HG03139 (cell line): ENCODE measurements around the gene TIMM8A.

Source experiments
- ATAC-seq: cut with Tn5 transposase; IDR thresholded peaks from one replicate; pipeline ENCODE4 v1.9.1; 2021; ENCODE audit not compliant: unreplicated experiment

TIMM8A gene

GRCh38 chrX:101348452-101349192 is at the start of gene TIMM8A:
TSS of gene TIMM8A (minus strand) at chrX:101348742. CDS start at chrX:101348664, 78 bp downstream.
- peak; percentile 98 for ATAC-seq

GRCh38 chrX:101397779-101398178 is 49.2 kb upstream of the TIMM8A start:
- no peak for ATAC-seq

GRCh38 chrX:101395789-101396188 is 47.2 kb upstream of the TIMM8A start:
- ATAC-seq: no peak

- ATAC-seq: no peak
These were observed 45.8 kb upstream of the TIMM8A start for GRCh38 chrX:101394372-101394771.

GRCh38 chrX:101393530-101394305 is 45.2 kb upstream of the TIMM8A start:
- no peak for ATAC-seq

GRCh38 chrX:101391831-101392230 is 43.3 kb upstream of the TIMM8A start:
- ATAC-seq: no peak

GRCh38 chrX:101390664-101391525 is 42.4 kb upstream of the TIMM8A start, which contains the start of gene RPL36A:
TSS of gene RPL36A (plus strand) at chrX:101391011. CDS start at chrX:101391044, 33 bp downstream.
- peak; percentile 86 for ATAC-seq

GRCh38 chrX:101388604-101389003 is 40.1 kb upstream of the TIMM8A start:
- ATAC-seq: no peak

GRCh38 chrX:101386542-101386885 is 38.0 kb upstream of the TIMM8A start:
- no peak for ATAC-seq

- ATAC-seq: peak; percentile 55
These were observed 37.4 kb upstream of the TIMM8A start, which contains the start of gene BTK for GRCh38 chrX:101385795-101386541. TSS of gene BTK (minus strand) at chrX:101386191. CDS start at chrX:101375284, 10,907 bp downstream.

GRCh38 chrX:101385026-101385684 is 36.6 kb upstream of the TIMM8A start:
- ATAC-seq: no peak

GRCh38 chrX:101383679-101384205 is 35.2 kb upstream of the TIMM8A start:
- ATAC-seq: peak; percentile 74

GRCh38 chrX:101377547-101377946 is 29.0 kb upstream of the TIMM8A start:
- ATAC-seq: no peak

GRCh38 chrX:101370888-101371504 is 22.5 kb upstream of the TIMM8A start:
- ATAC-seq: peak; percentile 73

- no peak for ATAC-seq
These were observed 21.1 kb upstream of the TIMM8A start for GRCh38 chrX:101369687-101370086.

- ATAC-seq: no peak
These were observed 20.3 kb upstream of the TIMM8A start for GRCh38 chrX:101368800-101369199.

GRCh38 chrX:101365301-101365795 is 16.8 kb upstream of the TIMM8A start:
- ATAC-seq: no peak

- no peak for ATAC-seq
These were observed 14.2 kb upstream of the TIMM8A start for GRCh38 chrX:101362757-101363156.

- no peak for ATAC-seq
These were observed 13.6 kb upstream of the TIMM8A start for GRCh38 chrX:101362116-101362515.
